BE2C (cell line): Measurements from ENCODE around the gene CDH3.

Experiments
- DNase-seq: peaks from one replicate; pipeline ENCODE4 v3.0.0-alpha.2; 2020
- H3K27me3 ChIP-seq: fragments of 250-450 bp; sonication (Bioruptor Pico); 2 replicates; pipeline ENCODE4 v1.5.1; 2020; ENCODE audit warnings: mild to moderate bottlenecking
- H3K36me3 ChIP-seq: fragments of 250-450 bp; sonication (Bioruptor Pico); 2 replicates; pipeline ENCODE4 v1.5.1; 2020; ENCODE audit warnings: mild to moderate bottlenecking
- H3K4me1 ChIP-seq: fragments of 250-450 bp; sonication (Bioruptor Pico); 2 replicates; pipeline ENCODE4 v1.5.1; 2020
- H3K4me3 ChIP-seq: 2 replicates; pipeline ENCODE4 v1.5.1; 2011; ENCODE audit warnings: low read depth, low read length
- H3K9me3 ChIP-seq: fragments of 250-450 bp; sonication (Bioruptor Pico); 2 replicates; pipeline ENCODE4 v1.5.1; 2020
- TF ChIP-seq, protein P1 (sequence below): IDR thresholded peaks from 2 replicates; pipeline ENCODE4 v1.5.1; 2012; ENCODE audit warnings: mild to moderate bottlenecking, low read depth, low read length

Gene CDH3

DNA sequence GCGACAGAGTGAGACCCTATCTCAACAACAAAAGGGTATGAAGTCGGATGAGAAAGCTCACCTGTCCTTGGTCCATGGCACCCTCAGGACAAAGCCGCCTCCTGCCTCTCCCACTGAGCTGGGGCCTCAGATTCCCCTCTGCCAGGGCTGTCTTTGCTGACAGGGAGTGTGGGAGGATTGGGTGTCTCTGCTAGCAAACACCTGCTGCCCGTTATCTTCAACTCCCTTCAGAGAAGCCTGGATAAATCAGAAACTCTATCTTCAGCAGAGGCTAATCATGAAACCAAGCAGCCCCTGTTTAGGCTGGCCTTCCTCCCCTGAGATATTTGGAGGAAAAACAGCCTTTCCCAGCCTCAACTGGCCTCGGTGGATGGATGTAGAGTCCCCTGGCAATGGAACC lies 55.7 kb downstream of the CDH3 start:
- Histone ChIP-seq H3K27me3 (no peaks in the 10 kb centered on the region), H3K36me3 (no peaks in the 10 kb centered on the region), H3K4me3 (no peak overlapping the region), H3K4me1 (no peaks in the 10 kb centered on the region), H3K9me3 (no peaks in the 10 kb centered on the region)
- TF ChIP-seq, protein P1, sequence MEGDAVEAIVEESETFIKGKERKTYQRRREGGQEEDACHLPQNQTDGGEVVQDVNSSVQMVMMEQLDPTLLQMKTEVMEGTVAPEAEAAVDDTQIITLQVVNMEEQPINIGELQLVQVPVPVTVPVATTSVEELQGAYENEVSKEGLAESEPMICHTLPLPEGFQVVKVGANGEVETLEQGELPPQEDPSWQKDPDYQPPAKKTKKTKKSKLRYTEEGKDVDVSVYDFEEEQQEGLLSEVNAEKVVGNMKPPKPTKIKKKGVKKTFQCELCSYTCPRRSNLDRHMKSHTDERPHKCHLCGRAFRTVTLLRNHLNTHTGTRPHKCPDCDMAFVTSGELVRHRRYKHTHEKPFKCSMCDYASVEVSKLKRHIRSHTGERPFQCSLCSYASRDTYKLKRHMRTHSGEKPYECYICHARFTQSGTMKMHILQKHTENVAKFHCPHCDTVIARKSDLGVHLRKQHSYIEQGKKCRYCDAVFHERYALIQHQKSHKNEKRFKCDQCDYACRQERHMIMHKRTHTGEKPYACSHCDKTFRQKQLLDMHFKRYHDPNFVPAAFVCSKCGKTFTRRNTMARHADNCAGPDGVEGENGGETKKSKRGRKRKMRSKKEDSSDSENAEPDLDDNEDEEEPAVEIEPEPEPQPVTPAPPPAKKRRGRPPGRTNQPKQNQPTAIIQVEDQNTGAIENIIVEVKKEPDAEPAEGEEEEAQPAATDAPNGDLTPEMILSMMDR, result no peak
- no peak for DNase-seq

DNA sequence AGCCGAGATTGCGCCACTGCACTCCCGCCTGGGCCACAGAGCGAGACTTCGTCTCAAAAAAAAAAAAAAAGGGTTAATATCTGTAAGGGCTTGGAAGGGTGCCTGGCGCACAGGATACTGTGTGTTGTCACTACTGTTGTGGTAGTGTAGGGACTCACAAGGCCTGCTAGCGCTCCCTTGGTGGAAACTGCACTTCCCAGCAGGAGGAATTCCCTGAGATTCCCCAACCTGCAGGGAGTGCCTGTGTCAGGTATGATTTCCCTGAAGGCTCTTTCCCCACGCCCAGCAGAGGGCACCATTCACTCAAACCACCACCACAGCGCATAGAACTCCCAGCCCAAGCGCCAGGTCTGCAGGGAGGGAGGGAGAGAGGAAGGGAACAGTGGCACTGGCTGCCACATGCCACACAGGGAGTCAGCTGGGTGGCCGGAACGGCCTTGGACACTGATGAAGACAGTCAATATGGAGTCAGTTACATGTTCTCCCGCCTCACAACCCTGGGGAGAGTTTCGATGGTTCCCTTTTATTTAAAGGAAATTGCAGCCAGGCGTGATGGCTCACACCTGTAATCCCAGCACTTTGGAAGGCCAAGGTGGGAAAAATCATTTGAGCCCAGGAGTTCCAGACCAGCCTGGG lies 59.2 kb downstream of the CDH3 start:
- TF ChIP-seq, protein P1, result peak; percentile 87
- Histone ChIP-seq H3K4me1 (no peaks in the 10 kb centered on the region), H3K4me3 (no peak overlapping the region), H3K36me3 (no peaks in the 10 kb centered on the region), H3K9me3 (no peaks in the 10 kb centered on the region), H3K27me3 (no peaks in the 10 kb centered on the region)
- DNase-seq, result peak; percentile 77

DNA sequence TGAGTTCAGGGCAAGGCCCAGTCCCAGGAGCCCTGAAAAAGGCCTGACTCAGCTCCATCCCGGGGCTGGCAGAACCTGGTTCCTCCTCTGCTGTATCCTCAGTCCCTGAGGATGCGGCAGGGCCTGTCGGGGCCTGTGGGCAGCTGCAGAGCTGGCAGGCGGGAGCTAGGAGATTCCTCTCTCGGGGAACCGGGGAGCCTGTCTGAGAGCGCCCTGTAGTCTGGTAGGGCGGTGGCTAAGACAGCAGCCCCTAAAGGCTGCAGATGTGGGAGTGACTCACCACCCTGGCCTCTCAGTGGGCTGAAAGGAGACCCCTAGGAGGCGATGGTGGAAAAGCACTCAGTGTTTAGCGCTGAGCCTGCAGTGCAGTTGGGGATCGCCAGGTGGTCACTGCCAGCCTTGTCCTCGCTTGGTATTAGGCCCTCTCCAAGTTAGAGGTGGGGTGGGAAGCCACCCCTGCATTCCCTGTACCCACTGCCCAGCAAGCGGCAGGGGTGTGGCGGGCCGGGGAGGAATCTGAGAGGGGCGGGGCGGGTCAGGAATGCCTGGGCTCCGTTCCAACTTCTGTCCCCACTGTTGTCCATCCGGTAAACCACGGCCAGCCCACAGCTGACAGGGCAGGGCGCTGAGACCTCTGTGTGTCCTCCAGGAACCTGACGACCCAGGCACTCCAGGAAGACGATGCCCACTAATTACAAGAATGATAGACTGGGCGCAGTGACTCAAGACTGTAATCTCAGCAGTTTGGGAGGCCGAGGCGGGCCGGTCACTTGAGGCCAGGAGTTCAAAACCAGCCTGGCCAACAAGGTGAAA lies 62.4 kb downstream of the CDH3 start:
- Histone ChIP-seq H3K36me3 (no peaks in the 10 kb centered on the region), H3K4me3 (no peak overlapping the region), H3K4me1 (no peaks in the 10 kb centered on the region), H3K9me3 (no peaks in the 10 kb centered on the region), H3K27me3 (peaks cover 3% of the 10 kb centered on the region; the same call in 1 of the 2 replicates)
- DNase-seq, result peak; percentile 17
- TF ChIP-seq, protein P1, result no peak

DNA sequence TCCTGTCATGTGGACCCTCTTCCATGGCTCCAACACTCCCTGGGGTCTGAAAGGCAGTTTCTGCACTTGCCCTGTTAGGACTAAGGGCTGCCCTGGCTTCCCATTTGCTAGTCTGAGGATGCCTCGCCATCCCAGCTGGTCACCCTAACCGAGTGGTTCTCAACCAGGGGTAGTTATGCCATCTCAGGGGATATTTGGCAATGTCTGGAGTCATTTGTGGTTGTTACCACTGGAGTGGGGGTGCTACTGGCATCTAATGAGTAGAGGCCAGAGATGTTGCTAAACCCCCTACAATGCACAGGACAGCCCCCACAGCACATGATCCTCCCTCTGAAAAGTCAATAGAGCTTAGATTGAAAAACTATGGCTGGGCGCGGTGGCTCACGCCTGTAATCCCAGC lies 65.1 kb downstream of the CDH3 start:
- TF ChIP-seq, protein P1, result no peak
- no peaks in the 10 kb centered on the region for H3K36me3 ChIP-seq
- H3K4me1 ChIP-seq, result no peaks in the 10 kb centered on the region

DNA sequence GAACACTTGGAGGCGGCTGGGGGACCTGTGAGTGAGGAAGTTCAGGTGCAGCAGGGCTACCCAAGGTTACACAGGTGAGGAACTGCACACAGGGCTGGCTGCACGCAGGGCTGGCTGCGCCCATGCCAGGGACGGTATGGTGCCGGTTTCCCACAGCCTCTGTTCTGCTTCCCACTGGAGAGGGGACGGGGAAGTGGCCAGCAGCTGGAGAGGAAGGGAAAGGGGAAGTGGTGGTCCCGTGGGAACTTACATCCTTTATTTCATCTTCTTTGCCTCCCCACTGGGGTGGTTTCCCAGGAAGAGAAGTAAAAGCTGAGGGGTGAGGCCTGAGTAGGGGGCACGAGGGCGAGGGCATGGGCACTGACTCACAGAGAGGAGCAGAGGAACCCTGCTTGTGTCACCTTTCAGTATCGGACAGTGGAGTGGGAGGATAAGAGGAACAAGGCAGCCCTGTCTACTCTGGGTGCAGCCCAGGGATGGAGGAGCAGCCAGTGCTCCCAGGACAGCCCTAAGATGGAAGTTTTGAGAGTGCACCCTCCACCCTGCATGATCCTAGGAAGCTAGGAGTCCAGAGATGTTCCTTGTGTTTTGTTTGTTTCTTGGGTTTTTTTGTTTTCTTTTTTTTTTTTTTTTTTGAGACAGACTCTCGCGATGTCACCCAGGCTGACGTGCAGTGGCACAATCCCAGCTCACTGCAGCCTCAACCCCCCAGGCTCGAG lies 66.5 kb downstream of the CDH3 start:
- H3K4me1 ChIP-seq, result no peaks in the 10 kb centered on the region
- TF ChIP-seq, protein P1, result no peak
- H3K36me3 ChIP-seq, result no peaks in the 10 kb centered on the region
- H3K27me3 ChIP-seq, result peaks cover 3% of the 10 kb centered on the region; the same call in 1 of the 2 replicates
- DNase-seq, result no peak
- no peak overlapping the region for H3K4me3 ChIP-seq
- H3K9me3 ChIP-seq, result no peaks in the 10 kb centered on the region; the same call in 1 of the 2 replicates

More for the DNA sequence above, 65.1 kb downstream of the CDH3 start:
- DNase-seq, result no peak
- H3K27me3 ChIP-seq, result peaks cover 3% of the 10 kb centered on the region; the same call in 1 of the 2 replicates
- H3K4me3 ChIP-seq, result no peak overlapping the region
- no peaks in the 10 kb centered on the region for H3K9me3 ChIP-seq
